Liver (tissue), 9 donors: Measurements from ENCODE around the gene VPS26B. TPM values are rescaled to one million over a fixed set of nuclear protein-coding genes. Genes with fewer than 3 reads are reported as not detected.

Experiments
- DNase-seq: peaks from one replicate; pipeline ENCODE4 v3.0.0-alpha.2; 2017; ENCODE audit warnings: low spot score
- H3K27ac ChIP-seq, 2 donors: one replicate each; pipeline ENCODE4 v1.7.0; 2013; ENCODE audit warnings: inconsistent platforms in 2 of 2, low read length in 2 of 2, control low read depth in 1 of 2, low read depth in 1 of 2, mild to moderate bottlenecking in 1 of 2
- H3K27me3 ChIP-seq, 4 donors: one replicate each; pipeline versions ENCODE4 v1.6.1 to v1.7.0; 2013; ENCODE audit warnings: low read length in 3 of 4, inconsistent platforms in 1 of 4, mild to moderate bottlenecking in 1 of 4, moderate library complexity in 1 of 4; ENCODE audit not compliant: control insufficient read depth in 4 of 4, insufficient read depth in 4 of 4
- H3K36me3 ChIP-seq, 4 donors: one replicate each; pipeline versions ENCODE4 v1.6.1 to v1.7.0; 2013; ENCODE audit warnings: low read length in 3 of 4, mild to moderate bottlenecking in 3 of 4, low read depth in 1 of 4, moderate library complexity in 1 of 4; ENCODE audit not compliant: control insufficient read depth in 4 of 4, insufficient read depth in 3 of 4
- H3K4me1 ChIP-seq, 4 donors: one replicate each; pipeline versions ENCODE4 v1.6.1 to v1.7.0; 2013; ENCODE audit warnings: low read length in 3 of 4, mild to moderate bottlenecking in 3 of 4, moderate library complexity in 1 of 4; ENCODE audit not compliant: control insufficient read depth in 4 of 4, insufficient read depth in 4 of 4
- H3K4me3 ChIP-seq, 3 donors: one replicate each; pipeline versions ENCODE4 v1.6.1 to v1.7.0; 2013; ENCODE audit warnings: low read length in 3 of 3, control low read depth in 1 of 3, low read depth in 1 of 3, mild to moderate bottlenecking in 1 of 3
- H3K9ac ChIP-seq, 2 donors: one replicate each; pipeline ENCODE4 v1.7.0; 2013; ENCODE audit warnings: low read length in 2 of 2, mild to moderate bottlenecking in 2 of 2, moderate library complexity in 2 of 2, control low read depth in 1 of 2, low read depth in 1 of 2
- H3K9me3 ChIP-seq, 4 donors: one replicate each; pipeline versions ENCODE4 v1.6.1 to v1.7.0; 2013; ENCODE audit warnings: low read length in 3 of 4; ENCODE audit not compliant: control insufficient read depth in 4 of 4
- ATF3 ChIP-seq: IDR thresholded peaks from 2 replicates; pipeline ENCODE4 v1.6.1; 2016; ENCODE audit warnings: antibody characterized with exemption
- CTCF ChIP-seq: fragments of 150-350 bp; IDR thresholded peaks from 2 replicates; pipeline ENCODE4 v1.5.1; 2017; ENCODE audit warnings: improper control_type of control experiment, low read depth, low read length; ENCODE audit not compliant: missing input control
- EGR1 ChIP-seq, 2 donors: IDR thresholded peaks; 2 replicates each; pipeline ENCODE4 v1.6.1; 2016 to 2018; ENCODE audit warnings: antibody characterized with exemption in 2 of 2, low read depth in 2 of 2
- FOXA1 ChIP-seq: IDR thresholded peaks from 2 replicates; pipeline ENCODE4 v1.6.1; 2016; ENCODE audit warnings: antibody characterized with exemption
- FOXA2 ChIP-seq: IDR thresholded peaks from 2 replicates; pipeline ENCODE4 v1.6.1; 2016; ENCODE audit warnings: antibody characterized with exemption
- GABPA ChIP-seq, 2 donors: IDR thresholded peaks in 1 of 2; conservative IDR thresholded peaks in 1 of 2; 2 replicates each; pipeline ENCODE4 v1.6.1; 2016; ENCODE audit warnings: antibody characterized with exemption in 2 of 2, mild to moderate bottlenecking in 1 of 2, moderate library complexity in 1 of 2
- HNF4A ChIP-seq, 2 donors: conservative IDR thresholded peaks; 2 replicates each; pipeline ENCODE4 v1.6.1; 2016; ENCODE audit warnings: antibody characterized with exemption in 2 of 2, mild to moderate bottlenecking in 2 of 2
- MAX ChIP-seq: IDR thresholded peaks from 2 replicates; pipeline ENCODE4 v1.6.1; 2016; ENCODE audit warnings: antibody characterized with exemption
- NR2F2 ChIP-seq: IDR thresholded peaks from 2 replicates; pipeline ENCODE4 v1.6.1; 2016; ENCODE audit warnings: antibody characterized with exemption
- RAD21 ChIP-seq, 2 donors: IDR thresholded peaks; 2 replicates each; pipeline ENCODE4 v1.6.1; 2016; ENCODE audit warnings: antibody characterized with exemption in 2 of 2, mild to moderate bottlenecking in 2 of 2
- RXRA ChIP-seq, 2 donors: IDR thresholded peaks; 2 replicates each; pipeline ENCODE4 v1.6.1; 2017 to 2018; ENCODE audit warnings: antibody characterized with exemption in 2 of 2, mild to moderate bottlenecking in 1 of 2
- SP1 ChIP-seq: IDR thresholded peaks from 2 replicates; pipeline ENCODE4 v1.6.1; 2018; ENCODE audit warnings: antibody characterized with exemption, mild to moderate bottlenecking
- TAF1 ChIP-seq: conservative IDR thresholded peaks from 2 replicates; pipeline ENCODE4 v1.6.1; 2016; ENCODE audit warnings: antibody characterized with exemption, mild to moderate bottlenecking
- YY1 ChIP-seq: IDR thresholded peaks from 2 replicates; pipeline ENCODE4 v1.6.1; 2016; ENCODE audit warnings: antibody characterized with exemption, mild to moderate bottlenecking
- WGBS: extraction: QIAGEN DNeasy Blood & Tissue Kit; methylation state at CpG from one replicate; pipeline ENCODE4 v1.1.7; 2013; 5-methylcytosine and 5-hydroxymethylcytosine counted together
- polyA plus RNA-seq, 2 donors: library from polyadenylated mRNA; stranded (reverse) in 1 of 2; unstranded in 1 of 2; fragments of 200-250 nt in 1 of 2; fragments of >200 nt in 1 of 2; fragmentation: Nextera tagmentation in 1 of 2; extraction: Ambion mirVana in 1 of 2; gene quantifications; one replicate each; pipeline versions ENCODE4 v1.2.1 to v1.2.3, GENCODE V29; 2013 to 2015
- total RNA-seq, 2 donors: library from RNA; depleted of rRNA; stranded (reverse); fragments of >200 nt; gene quantifications; one replicate each; pipeline ENCODE4 v1.2.3, GENCODE V29; 2014
- donor health status: healthy.
- donor health status: healthy.
- donor health status: healthy.
- donor health status: healthy.
- donor health status: healthy.

Gene VPS26B
- total and polyA plus RNA-seq, 4 donors = 12.6 to 35.0 (median 20.2) TPM

- Histone ChIP-seq H3K9ac (no peak overlapping the region), H3K9me3 (no peaks in the 10 kb centered on the region), H3K4me1 (no peaks in the 10 kb centered on the region), H3K27ac (no peak overlapping the region), H3K4me3 (no peak overlapping the region), H3K36me3 (no peaks in the 10 kb centered on the region), H3K27me3 (no peaks in the 10 kb centered on the region)
- WGBS = 91% methylated on average over 12 of the region's 12 CpGs
- DNase-seq = no peak
- TF ChIP-seq ATF3 (no peak), FOXA2 (no peak), GABPA (IDR thresholded peaks at IDR 0.05 in 1 of 2, conservative IDR thresholded peaks at IDR 0.05 in 1 of 2) (no peak), EGR1 (IDR thresholded peaks at IDR 0.05; ENCODE audit: low read depth in 2 of 2) (no peak), YY1 (no peak)
Observed at GRCh38 chr11:134287561-134287960, 63.1 kb downstream of the VPS26B start.

- Histone ChIP-seq H3K4me1 (no peaks in the 10 kb centered on the region), H3K4me3 (no peak overlapping the region), H3K27me3 (peaks cover 0 to under 1% (median 0%) of the 10 kb centered on the region in 4 donors), H3K9ac (no peak overlapping the region), H3K27ac (no peak overlapping the region), H3K36me3 (no peaks in the 10 kb centered on the region), H3K9me3 (no peaks in the 10 kb centered on the region)
- WGBS = 94% methylated on average over 13 of the region's 13 CpGs
- TF ChIP-seq SP1 (no peak), FOXA1 (no peak), CTCF (no peak), ATF3 (no peak)
- no peak for DNase-seq
Observed at GRCh38 chr11:134288486-134288885, 64.0 kb downstream of the VPS26B start.

GRCh38 chr11:134289167-134289566 is 64.7 kb downstream of the VPS26B start:
- peaks cover 0 to 4% (median 0%) of the 10 kb centered on the region in 4 donors for H3K27me3 ChIP-seq
- H3K36me3 ChIP-seq = no peaks in the 10 kb centered on the region
- no peak overlapping the region for H3K4me3 ChIP-seq
- H3K9me3 ChIP-seq = no peaks in the 10 kb centered on the region
- no peak overlapping the region for H3K27ac ChIP-seq
- 81% methylated on average over 4 of the region's 4 CpGs for WGBS
- H3K9ac ChIP-seq = no peak overlapping the region
- no peak for TF ChIP-seq HNF4A (conservative IDR thresholded peaks at IDR 0.05)
- no peak for TF ChIP-seq RXRA (IDR thresholded peaks at IDR 0.05)
- no peak for TF ChIP-seq RAD21 (IDR thresholded peaks at IDR 0.05)
- no peak for TF ChIP-seq TAF1
- no peak for TF ChIP-seq MAX
- TF ChIP-seq CTCF = no peak
- TF ChIP-seq NR2F2 = no peak
- no peaks in the 10 kb centered on the region for H3K4me1 ChIP-seq
- no peak for DNase-seq
